NCI-H2107 treated with DMSO at 0.1 percent for 48 hours (cell line): Measurements from ENCODE around the gene ARAP3.

Experiments
- DNase-seq: peaks from one replicate; lab custom pipeline; 2025; ENCODE audit not compliant: unreplicated experiment; lab: John Stamatoyannopoulos, UW

Gene ARAP3

GRCh38 chr5:141672841-141673813, 8.9 kb downstream of the ARAP3 start:
- DNase-seq, result no peak

GRCh38 chr5:141672071-141672840, 9.8 kb downstream of the ARAP3 start:
- no peak for DNase-seq

- DNase-seq, result no peak
These were observed 12.5 kb downstream of the ARAP3 start for GRCh38 chr5:141669520-141669919.

- no peak for DNase-seq
These were observed 13.3 kb downstream of the ARAP3 start for GRCh38 chr5:141668601-141669265.

- no peak for DNase-seq
These were observed 15.8 kb downstream of the ARAP3 start for GRCh38 chr5:141665995-141666940.

GRCh38 chr5:141664733-141665461, 17.1 kb downstream of the ARAP3 start:
- DNase-seq, result peak; percentile 6

- no peak for DNase-seq
These were observed 18.5 kb downstream of the ARAP3 start for GRCh38 chr5:141663506-141663905.

GRCh38 chr5:141662028-141662427, 20.0 kb downstream of the ARAP3 start:
- no peak for DNase-seq

- DNase-seq, result no peak
These were observed 24.0 kb downstream of the ARAP3 start for GRCh38 chr5:141657937-141658545.

- no peak for DNase-seq
These were observed 24.6 kb downstream of the ARAP3 start for GRCh38 chr5:141657404-141657803.

- DNase-seq, result no peak
These were observed 25.6 kb downstream of the ARAP3 start for GRCh38 chr5:141656396-141656795.

GRCh38 chr5:141655020-141655419, 27.0 kb downstream of the ARAP3 start:
- no peak for DNase-seq

- no peak for DNase-seq
These were observed 27.7 kb downstream of the ARAP3 start for GRCh38 chr5:141654298-141654697.

GRCh38 chr5:141651728-141652105, 30.3 kb downstream of the ARAP3 start:
- DNase-seq, result no peak

- DNase-seq, result no peak
These were observed 30.9 kb downstream of the ARAP3 start, which contains the start of gene FCHSD1 for GRCh38 chr5:141650851-141651727. FCHSD1 (minus strand) TSS chr5:141651418; CDS start chr5:141651368, 50 bp downstream.

GRCh38 chr5:141649972-141650371, 32.1 kb downstream of the ARAP3 start:
- DNase-seq, result no peak

- DNase-seq, result no peak
These were observed 32.9 kb downstream of the ARAP3 start for GRCh38 chr5:141649056-141649688.

GRCh38 chr5:141647851-141648250, 34.2 kb downstream of the ARAP3 start:
- no peak for DNase-seq
